HEK293 (cell line): ENCODE results near the gene ATF7IP2.

Experiments
- BCL11A ChIP-seq: fragments of 450-650 bp; formaldehyde crosslinking; IDR thresholded peaks from 2 replicates; pipeline ENCODE4 v1.5.1; 2016; ENCODE audit warnings: low read depth, missing biosample characterization, missing genetic modification characterization
- GLI4 ChIP-seq: fragments of 450-650 bp; formaldehyde crosslinking; IDR thresholded peaks from 2 replicates; pipeline ENCODE4 v1.5.1; 2016; ENCODE audit warnings: missing biosample characterization, missing genetic modification characterization
- KLF17 ChIP-seq: fragments of 450-650 bp; formaldehyde crosslinking; IDR thresholded peaks from 2 replicates; pipeline ENCODE4 v1.5.1; 2016; ENCODE audit warnings: missing biosample characterization, missing genetic modification characterization
- KLF9 ChIP-seq: fragments of 450-650 bp; formaldehyde crosslinking; IDR thresholded peaks from 2 replicates; pipeline ENCODE4 v1.5.1; 2016; ENCODE audit warnings: missing biosample characterization, missing genetic modification characterization, low read depth
- SCRT2 ChIP-seq: fragments of 450-650 bp; formaldehyde crosslinking; IDR thresholded peaks from 2 replicates; pipeline ENCODE4 v1.5.1; 2016; ENCODE audit warnings: missing biosample characterization, missing genetic modification characterization
- SP7 ChIP-seq: fragments of 450-650 bp; formaldehyde crosslinking; IDR thresholded peaks from 2 replicates; pipeline ENCODE4 v1.5.1; 2016; ENCODE audit warnings: missing biosample characterization, missing genetic modification characterization
- TRIM28 ChIP-seq: IDR thresholded peaks from 2 replicates; pipeline ENCODE4 v1.6.1; 2011; ENCODE audit warnings: low read length, control low read depth, borderline replicate concordance
- YY1 ChIP-seq: fragments of 450-650 bp; formaldehyde crosslinking; IDR thresholded peaks from 2 replicates; pipeline ENCODE4 v1.5.1; 2018; ENCODE audit warnings: missing biosample characterization, missing genetic modification characterization
- ZBTB7A ChIP-seq: fragments of 450-650 bp; formaldehyde crosslinking; IDR thresholded peaks from 2 replicates; pipeline ENCODE4 v1.5.1; 2016; ENCODE audit warnings: low read depth, missing biosample characterization, missing genetic modification characterization
- ZEB2 ChIP-seq: fragments of 450-650 bp; formaldehyde crosslinking; IDR thresholded peaks from 2 replicates; pipeline ENCODE4 v1.5.1; 2016; ENCODE audit warnings: missing biosample characterization, missing genetic modification characterization
- ZNF155 ChIP-seq: fragments of 450-650 bp; formaldehyde crosslinking; IDR thresholded peaks from 2 replicates; pipeline ENCODE4 v1.5.1; 2016; ENCODE audit warnings: missing biosample characterization, missing genetic modification characterization
- ZNF2 ChIP-seq: fragments of 450-650 bp; formaldehyde crosslinking; IDR thresholded peaks from 2 replicates; pipeline ENCODE4 v1.5.1; 2016; ENCODE audit warnings: missing biosample characterization, missing genetic modification characterization
- ZNF350 ChIP-seq: fragments of 450-650 bp; formaldehyde crosslinking; IDR thresholded peaks from 2 replicates; pipeline ENCODE4 v1.5.0; 2017; ENCODE audit warnings: missing biosample characterization, mild to moderate bottlenecking, missing genetic modification characterization
- ZNF391 ChIP-seq: fragments of 450-650 bp; formaldehyde crosslinking; IDR thresholded peaks from 2 replicates; pipeline ENCODE4 v1.5.1; 2016; ENCODE audit warnings: low read depth, missing biosample characterization, missing genetic modification characterization, borderline replicate concordance
- ZNF501 ChIP-seq: fragments of 450-650 bp; formaldehyde crosslinking; IDR thresholded peaks from 2 replicates; pipeline ENCODE4 v1.5.1; 2016; ENCODE audit warnings: missing biosample characterization, missing genetic modification characterization
- ZNF548 ChIP-seq: fragments of 450-650 bp; formaldehyde crosslinking; IDR thresholded peaks from 2 replicates; pipeline ENCODE4 v1.5.1; 2016; ENCODE audit warnings: missing biosample characterization, missing genetic modification characterization
- ZNF600 ChIP-seq: fragments of 450-650 bp; formaldehyde crosslinking; IDR thresholded peaks from 2 replicates; pipeline ENCODE4 v1.5.1; 2016; ENCODE audit warnings: missing biosample characterization, missing genetic modification characterization
- ZNF664 ChIP-seq: fragments of 450-650 bp; formaldehyde crosslinking; IDR thresholded peaks from 2 replicates; pipeline ENCODE4 v1.5.1; 2016; ENCODE audit warnings: missing biosample characterization, missing genetic modification characterization
- TF ChIP-seq, protein P1 (sequence below): fragments of 450-650 bp; formaldehyde crosslinking; IDR thresholded peaks from 2 replicates; pipeline ENCODE4 v1.5.1; 2016; ENCODE audit warnings: missing biosample characterization, missing genetic modification characterization
- TF ChIP-seq, protein P2 (sequence below): fragments of 450-650 bp; formaldehyde crosslinking; IDR thresholded peaks from 2 replicates; pipeline ENCODE4 v1.5.1; 2016; ENCODE audit warnings: missing biosample characterization, missing genetic modification characterization
- TF ChIP-seq, protein P3 (sequence below): fragments of 450-650 bp; formaldehyde crosslinking; IDR thresholded peaks from 2 replicates; pipeline ENCODE4 v1.5.1; 2017; ENCODE audit warnings: missing biosample characterization, mild to moderate bottlenecking, missing genetic modification characterization, moderate library complexity
- TF ChIP-seq, protein P4 (sequence below): fragments of 450-650 bp; formaldehyde crosslinking; IDR thresholded peaks from 2 replicates; pipeline ENCODE4 v1.5.1; 2016; ENCODE audit warnings: missing biosample characterization, missing genetic modification characterization
- TF ChIP-seq, protein P5 (sequence below): fragments of 450-650 bp; formaldehyde crosslinking; IDR thresholded peaks from 2 replicates; pipeline ENCODE4 v1.5.1; 2016; ENCODE audit warnings: missing biosample characterization, missing genetic modification characterization

The ATF7IP2 gene

GRCh38 chr16:10385725-10386516 is at the start of gene ATF7IP2 (continued):
- TF ChIP-seq, protein P1, sequence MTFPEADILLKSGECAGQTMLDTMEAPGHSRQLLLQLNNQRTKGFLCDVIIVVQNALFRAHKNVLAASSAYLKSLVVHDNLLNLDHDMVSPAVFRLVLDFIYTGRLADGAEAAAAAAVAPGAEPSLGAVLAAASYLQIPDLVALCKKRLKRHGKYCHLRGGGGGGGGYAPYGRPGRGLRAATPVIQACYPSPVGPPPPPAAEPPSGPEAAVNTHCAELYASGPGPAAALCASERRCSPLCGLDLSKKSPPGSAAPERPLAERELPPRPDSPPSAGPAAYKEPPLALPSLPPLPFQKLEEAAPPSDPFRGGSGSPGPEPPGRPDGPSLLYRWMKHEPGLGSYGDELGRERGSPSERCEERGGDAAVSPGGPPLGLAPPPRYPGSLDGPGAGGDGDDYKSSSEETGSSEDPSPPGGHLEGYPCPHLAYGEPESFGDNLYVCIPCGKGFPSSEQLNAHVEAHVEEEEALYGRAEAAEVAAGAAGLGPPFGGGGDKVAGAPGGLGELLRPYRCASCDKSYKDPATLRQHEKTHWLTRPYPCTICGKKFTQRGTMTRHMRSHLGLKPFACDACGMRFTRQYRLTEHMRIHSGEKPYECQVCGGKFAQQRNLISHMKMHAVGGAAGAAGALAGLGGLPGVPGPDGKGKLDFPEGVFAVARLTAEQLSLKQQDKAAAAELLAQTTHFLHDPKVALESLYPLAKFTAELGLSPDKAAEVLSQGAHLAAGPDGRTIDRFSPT (tag by site-specific recombination) = 0 out of 2 replicates have a peak, but pooled peaks have one; percentile 16
- peak; percentile 71 for TF ChIP-seq ZEB2 (tag by site-specific recombination)
- peak; percentile 47; the same call in 1 of the 2 replicates for TF ChIP-seq GLI4 (tag by site-specific recombination)
- TF ChIP-seq, protein P2, sequence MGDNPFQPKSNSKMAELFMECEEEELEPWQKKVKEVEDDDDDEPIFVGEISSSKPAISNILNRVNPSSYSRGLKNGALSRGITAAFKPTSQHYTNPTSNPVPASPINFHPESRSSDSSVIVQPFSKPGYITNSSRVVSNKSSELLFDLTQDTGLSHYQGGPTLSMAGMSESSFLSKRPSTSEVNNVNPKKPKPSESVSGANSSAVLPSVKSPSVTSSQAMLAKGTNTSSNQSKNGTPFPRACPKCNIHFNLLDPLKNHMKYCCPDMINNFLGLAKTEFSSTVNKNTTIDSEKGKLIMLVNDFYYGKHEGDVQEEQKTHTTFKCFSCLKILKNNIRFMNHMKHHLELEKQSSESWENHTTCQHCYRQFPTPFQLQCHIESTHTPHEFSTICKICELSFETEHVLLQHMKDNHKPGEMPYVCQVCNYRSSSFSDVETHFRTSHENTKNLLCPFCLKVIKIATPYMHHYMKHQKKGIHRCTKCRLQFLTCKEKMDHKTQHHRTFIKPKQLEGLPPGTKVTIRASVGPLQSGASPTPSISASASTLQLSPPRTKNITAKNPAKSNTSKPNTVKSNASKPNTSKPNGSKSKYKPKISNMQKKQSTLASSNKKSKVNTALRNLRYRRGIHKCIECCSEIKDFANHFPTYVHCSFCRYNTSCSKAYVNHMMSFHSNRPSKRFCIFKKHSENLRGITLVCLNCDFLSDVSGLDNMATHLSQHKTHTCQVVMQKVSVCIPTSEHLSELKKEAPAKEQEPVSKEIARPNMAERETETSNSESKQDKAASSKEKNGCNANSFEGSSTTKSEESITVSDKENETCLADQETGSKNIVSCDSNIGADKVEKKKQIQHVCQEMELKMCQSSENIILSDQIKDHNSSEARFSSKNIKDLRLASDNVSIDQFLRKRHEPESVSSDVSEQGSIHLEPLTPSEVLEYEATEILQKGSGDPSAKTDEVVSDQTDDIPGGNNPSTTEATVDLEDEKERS (tag by site-specific recombination) = peak; percentile 8; the same call in 1 of the 2 replicates
- TF ChIP-seq YY1 (tag by site-specific recombination) = 0 out of 2 replicates have a peak, but pooled peaks have one; percentile 38
- TF ChIP-seq, protein P3, sequence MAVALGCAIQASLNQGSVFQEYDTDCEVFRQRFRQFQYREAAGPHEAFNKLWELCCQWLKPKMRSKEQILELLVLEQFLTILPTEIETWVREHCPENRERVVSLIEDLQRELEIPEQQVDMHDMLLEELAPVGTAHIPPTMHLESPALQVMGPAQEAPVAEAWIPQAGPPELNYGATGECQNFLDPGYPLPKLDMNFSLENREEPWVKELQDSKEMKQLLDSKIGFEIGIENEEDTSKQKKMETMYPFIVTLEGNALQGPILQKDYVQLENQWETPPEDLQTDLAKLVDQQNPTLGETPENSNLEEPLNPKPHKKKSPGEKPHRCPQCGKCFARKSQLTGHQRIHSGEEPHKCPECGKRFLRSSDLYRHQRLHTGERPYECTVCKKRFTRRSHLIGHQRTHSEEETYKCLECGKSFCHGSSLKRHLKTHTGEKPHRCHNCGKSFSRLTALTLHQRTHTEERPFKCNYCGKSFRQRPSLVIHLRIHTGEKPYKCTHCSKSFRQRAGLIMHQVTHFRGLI = peak; percentile 61; the same call in 1 of the 2 replicates
- no peak for TF ChIP-seq ZBTB7A (tag by site-specific recombination)
- TF ChIP-seq KLF17 (tag by site-specific recombination) = 0 out of 2 replicates have a peak, but pooled peaks have one; percentile 14
- TF ChIP-seq, protein P4, sequence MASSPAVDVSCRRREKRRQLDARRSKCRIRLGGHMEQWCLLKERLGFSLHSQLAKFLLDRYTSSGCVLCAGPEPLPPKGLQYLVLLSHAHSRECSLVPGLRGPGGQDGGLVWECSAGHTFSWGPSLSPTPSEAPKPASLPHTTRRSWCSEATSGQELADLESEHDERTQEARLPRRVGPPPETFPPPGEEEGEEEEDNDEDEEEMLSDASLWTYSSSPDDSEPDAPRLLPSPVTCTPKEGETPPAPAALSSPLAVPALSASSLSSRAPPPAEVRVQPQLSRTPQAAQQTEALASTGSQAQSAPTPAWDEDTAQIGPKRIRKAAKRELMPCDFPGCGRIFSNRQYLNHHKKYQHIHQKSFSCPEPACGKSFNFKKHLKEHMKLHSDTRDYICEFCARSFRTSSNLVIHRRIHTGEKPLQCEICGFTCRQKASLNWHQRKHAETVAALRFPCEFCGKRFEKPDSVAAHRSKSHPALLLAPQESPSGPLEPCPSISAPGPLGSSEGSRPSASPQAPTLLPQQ = peak; percentile 60; the same call in 1 of the 2 replicates
- TF ChIP-seq ZNF664 (tag by site-specific recombination) = no peak
- TF ChIP-seq SCRT2 (tag by site-specific recombination) = peak; percentile 39; the same call in 1 of the 2 replicates
- TF ChIP-seq ZNF2 (tag by site-specific recombination) = peak; percentile 69; the same call in 1 of the 2 replicates
- TF ChIP-seq ZNF501 (tag by site-specific recombination) = peak; percentile 82; the same call in 1 of the 2 replicates
- TF ChIP-seq, protein P5, sequence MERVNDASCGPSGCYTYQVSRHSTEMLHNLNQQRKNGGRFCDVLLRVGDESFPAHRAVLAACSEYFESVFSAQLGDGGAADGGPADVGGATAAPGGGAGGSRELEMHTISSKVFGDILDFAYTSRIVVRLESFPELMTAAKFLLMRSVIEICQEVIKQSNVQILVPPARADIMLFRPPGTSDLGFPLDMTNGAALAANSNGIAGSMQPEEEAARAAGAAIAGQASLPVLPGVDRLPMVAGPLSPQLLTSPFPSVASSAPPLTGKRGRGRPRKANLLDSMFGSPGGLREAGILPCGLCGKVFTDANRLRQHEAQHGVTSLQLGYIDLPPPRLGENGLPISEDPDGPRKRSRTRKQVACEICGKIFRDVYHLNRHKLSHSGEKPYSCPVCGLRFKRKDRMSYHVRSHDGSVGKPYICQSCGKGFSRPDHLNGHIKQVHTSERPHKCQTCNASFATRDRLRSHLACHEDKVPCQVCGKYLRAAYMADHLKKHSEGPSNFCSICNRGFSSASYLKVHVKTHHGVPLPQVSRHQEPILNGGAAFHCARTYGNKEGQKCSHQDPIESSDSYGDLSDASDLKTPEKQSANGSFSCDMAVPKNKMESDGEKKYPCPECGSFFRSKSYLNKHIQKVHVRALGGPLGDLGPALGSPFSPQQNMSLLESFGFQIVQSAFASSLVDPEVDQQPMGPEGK (tag by site-specific recombination) = peak; percentile 60
- TF ChIP-seq KLF9 (tag by site-specific recombination) = peak; percentile 48; the same call in 1 of the 2 replicates
- peak; percentile 85 for TF ChIP-seq ZNF600 (tag by site-specific recombination)
- peak; percentile 28; the same call in 1 of the 2 replicates for TF ChIP-seq ZNF391 (tag by site-specific recombination)
- TF ChIP-seq ZNF548 (tag by site-specific recombination) = no peak
- TF ChIP-seq ZNF350 (tag by site-specific recombination) = 0 out of 2 replicates have a peak, but pooled peaks have one; percentile 64
- 0 out of 2 replicates have a peak, but pooled peaks have one; percentile 28 for TF ChIP-seq BCL11A (tag by site-specific recombination)
- TF ChIP-seq ZNF155 = no peak
- TF ChIP-seq TRIM28 = peak; percentile 95; the same call in 1 of the 2 replicates
- TF ChIP-seq SP7 (tag by site-specific recombination) = peak; percentile 45; the same call in 1 of the 2 replicates
